Measurements from ENCODE around the gene DGKI. TPM values are rescaled to one million over a fixed set of nuclear protein-coding genes. Genes with fewer than 3 reads are reported as not detected.

Gene DGKI
- total RNA-seq, 1 experiment from 2014 or later: 0.79 TPM

- Mint-ChIP-seq H3K27me3 (ENCODE audit: low read depth) (no peaks in the 10 kb centered on the region), H3K9me3 (peaks cover 42% of the 10 kb centered on the region), H3K4me3 (no peak overlapping the region), H3K27ac (no peak overlapping the region), H3K4me1 (peaks cover 10% of the 10 kb centered on the region), H3K36me3 (peaks cover 14% of the 10 kb centered on the region)
- no peak for DNase-seq (ENCODE audit: low spot score)
- CTCF ChIA-PET: no interaction called here
- no peak for TF ChIP-seq CTCF (IDR thresholded peaks at IDR 0.05)
- no peak for TF ChIP-seq MAX (CRISPR knock-in tag; IDR thresholded peaks at IDR 0.05)
- no peak for TF ChIP-seq ATF3 (CRISPR knock-in tag; conservative IDR thresholded peaks at IDR 0.05)
- no peak for TF ChIP-seq EMX1 (CRISPR knock-in tag; IDR thresholded peaks at IDR 0.05)
- POLR2A ChIA-PET: no interaction called here
- no peak for ATAC-seq
Observed at GRCh38 chr7:137371616-137372015, 475.2 kb downstream of the DGKI start.

- Mint-ChIP-seq H3K4me3 (no peak overlapping the region), H3K27me3 (ENCODE audit: low read depth) (peaks cover 2% of the 10 kb centered on the region; the same call in 1 of the 2 replicates), H3K9me3 (peaks cover 81% of the 10 kb centered on the region), H3K27ac (no peak overlapping the region), H3K4me1 (no peaks in the 10 kb centered on the region), H3K36me3 (peaks cover 51% of the 10 kb centered on the region)
- no peak for ATAC-seq
- no peak for TF ChIP-seq HMGXB4 (CRISPR knock-in tag; IDR thresholded peaks at IDR 0.05)
- TF ChIP-seq ZBTB21 (CRISPR knock-in tag; IDR thresholded peaks at IDR 0.05; ENCODE audit: borderline replicate concordance): no peak
- TF ChIP-seq MLX (CRISPR knock-in tag; IDR thresholded peaks at IDR 0.05): no peak
- TF ChIP-seq GABPB1 (CRISPR knock-in tag; IDR thresholded peaks at IDR 0.05): no peak
- TF ChIP-seq PREB (CRISPR knock-in tag; IDR thresholded peaks at IDR 0.05; ENCODE audit: borderline replicate concordance): no peak
- no peak for TF ChIP-seq FOXK1 (CRISPR knock-in tag; IDR thresholded peaks at IDR 0.05)
- no peak for TF ChIP-seq CREB1 (CRISPR knock-in tag; IDR thresholded peaks at IDR 0.05)
- no peak for TF ChIP-seq ZNF263 (CRISPR knock-in tag; IDR thresholded peaks at IDR 0.05; ENCODE audit: low read depth)
- no peak for TF ChIP-seq ATF2 (CRISPR knock-in tag; IDR thresholded peaks at IDR 0.05; ENCODE audit: borderline replicate concordance, low read depth)
- no peak for TF ChIP-seq ZMAT4 (CRISPR knock-in tag; IDR thresholded peaks at IDR 0.05)
- TF ChIP-seq ARID4B (CRISPR knock-in tag; IDR thresholded peaks at IDR 0.05; ENCODE audit: borderline replicate concordance): no peak
- no peak for TF ChIP-seq TEAD1 (CRISPR knock-in tag; IDR thresholded peaks at IDR 0.05)
- no peak for TF ChIP-seq STAT6 (CRISPR knock-in tag; conservative IDR thresholded peaks at IDR 0.05; ENCODE audit: low read depth)
- no peak for TF ChIP-seq CBFB (CRISPR knock-in tag; IDR thresholded peaks at IDR 0.05; ENCODE audit: low read depth)
- no peak for TF ChIP-seq ZNF416 (CRISPR knock-in tag; IDR thresholded peaks at IDR 0.05)
- no peak for TF ChIP-seq MAX (CRISPR knock-in tag; IDR thresholded peaks at IDR 0.05)
- CTCF ChIA-PET: no interaction called here
- POLR2A ChIA-PET: interaction anchor here (0.6 kb wide), 1 partner anchor 470 kb away, joined by 3 read pairs; no protein-coding TSS in a partner anchor
- no peak for DNase-seq (ENCODE audit: low spot score)
Observed at GRCh38 chr7:137366995-137367394, 479.8 kb downstream of the DGKI start.
